SK-N-SH treated with all-trans-retinoic acid at 6 μM for 48 hours (cell line): ENCODE measurements around the gene KCTD3.

Source experiments
- ATAC-seq: fragments of 200-7000 bp; cut with Tn5 transposase; 3 replicates; pipeline ENCODE4 v1.9.1; 2020; ENCODE audit warnings: mild to moderate bottlenecking, moderate library complexity
- ARNTL ChIP-seq: fragments of 450-650 bp; formaldehyde crosslinking; IDR thresholded peaks from 2 replicates; pipeline ENCODE4 v1.5.0; 2020; ENCODE audit warnings: low read depth, mild to moderate bottlenecking, moderate library complexity, borderline replicate concordance
- BACH2 ChIP-seq: fragments of 250-450 bp; sonication (Bioruptor Pico); IDR thresholded peaks from 2 replicates; pipeline ENCODE4 v1.9.0; 2021; ENCODE audit warnings: mild to moderate bottlenecking, borderline replicate concordance
- CSDC2 ChIP-seq: fragments of 250-450 bp; sonication (Bioruptor Pico); IDR thresholded peaks from 2 replicates; pipeline ENCODE4 v1.5.0; 2020; ENCODE audit warnings: mild to moderate bottlenecking, moderate library complexity
- GLIS3 ChIP-seq: fragments of 250-450 bp; sonication (Bioruptor Pico); IDR thresholded peaks from 2 replicates; pipeline ENCODE4 v1.5.0; 2020; ENCODE audit warnings: mild to moderate bottlenecking, moderate library complexity
- ISL1 ChIP-seq: fragments of 250-450 bp; sonication (Bioruptor Pico); IDR thresholded peaks from 2 replicates; pipeline ENCODE4 v2.1.2; 2022; ENCODE audit warnings: mild to moderate bottlenecking, moderate library complexity
- OSR1 ChIP-seq: fragments of 250-450 bp; sonication (Bioruptor Pico); IDR thresholded peaks from 2 replicates; pipeline ENCODE4 v1.8.0; 2022; ENCODE audit warnings: moderate library complexity, mild to moderate bottlenecking, inconsistent platforms
- RARB ChIP-seq: fragments of 250-450 bp; sonication (Bioruptor Pico); IDR thresholded peaks from 2 replicates; pipeline ENCODE4 v1.8.0; 2021; ENCODE audit warnings: mild to moderate bottlenecking, moderate library complexity
- SNAI2 ChIP-seq: fragments of 250-450 bp; sonication (Bioruptor Pico); IDR thresholded peaks from 2 replicates; pipeline ENCODE4 v1.5.0; 2020; ENCODE audit warnings: mild to moderate bottlenecking, moderate library complexity
- TCF4 ChIP-seq: fragments of 250-450 bp; sonication (Bioruptor Pico); IDR thresholded peaks from 2 replicates; pipeline ENCODE4 v1.8.0; 2021; ENCODE audit warnings: mild to moderate bottlenecking, moderate library complexity, borderline replicate concordance
- TOX ChIP-seq: fragments of 250-450 bp; sonication (Bioruptor Pico); IDR thresholded peaks from 2 replicates; pipeline ENCODE4 v1.8.0; 2021; ENCODE audit warnings: mild to moderate bottlenecking, moderate library complexity, borderline replicate concordance
- ZFP3 ChIP-seq: fragments of 250-450 bp; sonication (Bioruptor Pico); IDR thresholded peaks from 2 replicates; pipeline ENCODE4 v1.5.0; 2020; ENCODE audit warnings: mild to moderate bottlenecking, moderate library complexity
- ZFP30 ChIP-seq: fragments of 450-650 bp; formaldehyde crosslinking; IDR thresholded peaks from 2 replicates; pipeline ENCODE4 v1.5.0; 2022; ENCODE audit warnings: mild to moderate bottlenecking, moderate library complexity
- ZNF565 ChIP-seq: fragments of 450-650 bp; formaldehyde crosslinking; conservative IDR thresholded peaks from 2 replicates; pipeline ENCODE4 v1.5.0; 2020; ENCODE audit warnings: low read depth, mild to moderate bottlenecking, moderate library complexity
- ZNF8 ChIP-seq: fragments of 450-650 bp; formaldehyde crosslinking; IDR thresholded peaks from 2 replicates; pipeline ENCODE4 v1.5.0; 2020; ENCODE audit warnings: mild to moderate bottlenecking, moderate library complexity
- TF ChIP-seq, protein P1 (sequence below): fragments of 250-450 bp; sonication (Bioruptor Pico); IDR thresholded peaks from 2 replicates; pipeline ENCODE4 v1.5.1; 2020; ENCODE audit warnings: low read depth, mild to moderate bottlenecking, moderate library complexity
- TF ChIP-seq, protein P2 (sequence below): fragments of 250-450 bp; sonication (Bioruptor Pico); IDR thresholded peaks from 2 replicates; pipeline ENCODE4 v1.5.0; 2020; ENCODE audit warnings: mild to moderate bottlenecking, moderate library complexity
- TF ChIP-seq, protein P3 (sequence below): fragments of 250-450 bp; sonication (Bioruptor Pico); IDR thresholded peaks from 2 replicates; pipeline ENCODE4 v1.8.0; 2021; ENCODE audit warnings: low read depth, mild to moderate bottlenecking, moderate library complexity, borderline replicate concordance
- TF ChIP-seq, protein P4 (sequence below): fragments of 250-450 bp; sonication (Bioruptor Pico); IDR thresholded peaks from 2 replicates; pipeline ENCODE4 v1.5.1; 2021; ENCODE audit warnings: mild to moderate bottlenecking, moderate library complexity

The KCTD3 gene

DNA sequence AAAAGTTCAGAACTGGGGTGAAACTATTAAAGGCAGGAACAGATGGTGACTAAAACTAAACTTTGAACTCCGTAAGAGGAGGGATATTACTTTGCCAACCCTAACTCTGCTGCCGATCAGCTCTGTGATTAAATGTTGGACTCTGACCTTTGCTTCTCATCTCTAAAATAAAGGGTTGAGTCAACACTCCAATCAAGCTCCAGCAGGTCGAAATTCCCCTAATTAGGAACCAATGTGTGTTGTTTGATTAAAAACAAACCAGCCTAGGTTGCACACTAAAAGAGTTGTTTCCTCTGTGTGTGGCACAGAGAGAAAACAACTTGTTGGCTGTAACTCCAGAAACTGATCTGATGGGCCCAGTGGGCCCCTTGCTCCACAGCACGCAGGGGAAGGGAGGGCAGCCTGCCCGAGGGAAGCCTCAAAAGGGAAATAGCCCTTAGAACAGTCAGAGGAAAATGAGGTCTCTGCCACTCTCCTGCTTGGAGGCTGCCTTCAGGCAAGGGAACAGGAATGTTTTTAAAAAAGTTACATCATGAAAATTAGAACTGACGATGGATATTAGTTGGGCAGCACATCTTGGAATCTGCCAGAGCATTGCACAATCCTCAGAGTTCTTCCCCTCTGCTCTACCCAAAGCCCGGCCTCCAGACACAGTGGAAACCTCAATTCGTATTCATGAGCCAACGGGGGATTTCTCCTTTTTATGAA, 69.3 kb downstream of the KCTD3 start:
- peak; percentile 21 for ATAC-seq
- TF ChIP-seq, protein P1, sequence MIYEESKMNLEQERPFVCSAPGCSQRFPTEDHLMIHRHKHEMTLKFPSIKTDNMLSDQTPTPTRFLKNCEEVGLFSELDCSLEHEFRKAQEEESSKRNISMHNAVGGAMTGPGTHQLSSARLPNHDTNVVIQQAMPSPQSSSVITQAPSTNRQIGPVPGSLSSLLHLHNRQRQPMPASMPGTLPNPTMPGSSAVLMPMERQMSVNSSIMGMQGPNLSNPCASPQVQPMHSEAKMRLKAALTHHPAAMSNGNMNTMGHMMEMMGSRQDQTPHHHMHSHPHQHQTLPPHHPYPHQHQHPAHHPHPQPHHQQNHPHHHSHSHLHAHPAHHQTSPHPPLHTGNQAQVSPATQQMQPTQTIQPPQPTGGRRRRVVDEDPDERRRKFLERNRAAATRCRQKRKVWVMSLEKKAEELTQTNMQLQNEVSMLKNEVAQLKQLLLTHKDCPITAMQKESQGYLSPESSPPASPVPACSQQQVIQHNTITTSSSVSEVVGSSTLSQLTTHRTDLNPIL = no peak
- no peak for TF ChIP-seq ISL1 (CRISPR knock-in tag)
- TF ChIP-seq GLIS3 (CRISPR knock-in tag) = no peak
- TF ChIP-seq OSR1 (CRISPR knock-in tag) = no peak
- no peak for TF ChIP-seq CSDC2 (CRISPR knock-in tag)
- TF ChIP-seq ZNF8 (CRISPR knock-in tag) = no peak
- no peak for TF ChIP-seq SNAI2 (CRISPR knock-in tag)
- no peak for TF ChIP-seq ARNTL (CRISPR knock-in tag)
- TF ChIP-seq, protein P2, sequence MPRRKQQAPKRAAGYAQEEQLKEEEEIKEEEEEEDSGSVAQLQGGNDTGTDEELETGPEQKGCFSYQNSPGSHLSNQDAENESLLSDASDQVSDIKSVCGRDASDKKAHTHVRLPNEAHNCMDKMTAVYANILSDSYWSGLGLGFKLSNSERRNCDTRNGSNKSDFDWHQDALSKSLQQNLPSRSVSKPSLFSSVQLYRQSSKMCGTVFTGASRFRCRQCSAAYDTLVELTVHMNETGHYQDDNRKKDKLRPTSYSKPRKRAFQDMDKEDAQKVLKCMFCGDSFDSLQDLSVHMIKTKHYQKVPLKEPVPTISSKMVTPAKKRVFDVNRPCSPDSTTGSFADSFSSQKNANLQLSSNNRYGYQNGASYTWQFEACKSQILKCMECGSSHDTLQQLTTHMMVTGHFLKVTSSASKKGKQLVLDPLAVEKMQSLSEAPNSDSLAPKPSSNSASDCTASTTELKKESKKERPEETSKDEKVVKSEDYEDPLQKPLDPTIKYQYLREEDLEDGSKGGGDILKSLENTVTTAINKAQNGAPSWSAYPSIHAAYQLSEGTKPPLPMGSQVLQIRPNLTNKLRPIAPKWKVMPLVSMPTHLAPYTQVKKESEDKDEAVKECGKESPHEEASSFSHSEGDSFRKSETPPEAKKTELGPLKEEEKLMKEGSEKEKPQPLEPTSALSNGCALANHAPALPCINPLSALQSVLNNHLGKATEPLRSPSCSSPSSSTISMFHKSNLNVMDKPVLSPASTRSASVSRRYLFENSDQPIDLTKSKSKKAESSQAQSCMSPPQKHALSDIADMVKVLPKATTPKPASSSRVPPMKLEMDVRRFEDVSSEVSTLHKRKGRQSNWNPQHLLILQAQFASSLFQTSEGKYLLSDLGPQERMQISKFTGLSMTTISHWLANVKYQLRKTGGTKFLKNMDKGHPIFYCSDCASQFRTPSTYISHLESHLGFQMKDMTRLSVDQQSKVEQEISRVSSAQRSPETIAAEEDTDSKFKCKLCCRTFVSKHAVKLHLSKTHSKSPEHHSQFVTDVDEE = no peak
- TF ChIP-seq, protein P3, sequence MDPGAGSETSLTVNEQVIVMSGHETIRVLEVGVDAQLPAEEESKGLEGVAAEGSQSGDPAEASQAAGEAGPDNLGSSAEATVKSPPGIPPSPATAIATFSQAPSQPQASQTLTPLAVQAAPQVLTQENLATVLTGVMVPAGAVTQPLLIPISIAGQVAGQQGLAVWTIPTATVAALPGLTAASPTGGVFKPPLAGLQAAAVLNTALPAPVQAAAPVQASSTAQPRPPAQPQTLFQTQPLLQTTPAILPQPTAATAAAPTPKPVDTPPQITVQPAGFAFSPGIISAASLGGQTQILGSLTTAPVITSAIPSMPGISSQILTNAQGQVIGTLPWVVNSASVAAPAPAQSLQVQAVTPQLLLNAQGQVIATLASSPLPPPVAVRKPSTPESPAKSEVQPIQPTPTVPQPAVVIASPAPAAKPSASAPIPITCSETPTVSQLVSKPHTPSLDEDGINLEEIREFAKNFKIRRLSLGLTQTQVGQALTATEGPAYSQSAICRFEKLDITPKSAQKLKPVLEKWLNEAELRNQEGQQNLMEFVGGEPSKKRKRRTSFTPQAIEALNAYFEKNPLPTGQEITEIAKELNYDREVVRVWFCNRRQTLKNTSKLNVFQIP = no peak
- no peak for TF ChIP-seq RARB (CRISPR knock-in tag)
- TF ChIP-seq, protein P4, sequence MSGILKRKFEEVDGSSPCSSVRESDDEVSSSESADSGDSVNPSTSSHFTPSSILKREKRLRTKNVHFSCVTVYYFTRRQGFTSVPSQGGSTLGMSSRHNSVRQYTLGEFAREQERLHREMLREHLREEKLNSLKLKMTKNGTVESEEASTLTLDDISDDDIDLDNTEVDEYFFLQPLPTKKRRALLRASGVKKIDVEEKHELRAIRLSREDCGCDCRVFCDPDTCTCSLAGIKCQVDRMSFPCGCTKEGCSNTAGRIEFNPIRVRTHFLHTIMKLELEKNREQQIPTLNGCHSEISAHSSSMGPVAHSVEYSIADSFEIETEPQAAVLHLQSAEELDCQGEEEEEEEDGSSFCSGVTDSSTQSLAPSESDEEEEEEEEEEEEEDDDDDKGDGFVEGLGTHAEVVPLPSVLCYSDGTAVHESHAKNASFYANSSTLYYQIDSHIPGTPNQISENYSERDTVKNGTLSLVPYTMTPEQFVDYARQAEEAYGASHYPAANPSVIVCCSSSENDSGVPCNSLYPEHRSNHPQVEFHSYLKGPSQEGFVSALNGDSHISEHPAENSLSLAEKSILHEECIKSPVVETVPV (CRISPR knock-in tag) = no peak
- no peak for TF ChIP-seq BACH2
- TF ChIP-seq ZFP3 = no peak
- TF ChIP-seq TCF4 (CRISPR knock-in tag) = no peak
- no peak for TF ChIP-seq ZNF565 (CRISPR knock-in tag)
- no peak for TF ChIP-seq ZFP30

DNA sequence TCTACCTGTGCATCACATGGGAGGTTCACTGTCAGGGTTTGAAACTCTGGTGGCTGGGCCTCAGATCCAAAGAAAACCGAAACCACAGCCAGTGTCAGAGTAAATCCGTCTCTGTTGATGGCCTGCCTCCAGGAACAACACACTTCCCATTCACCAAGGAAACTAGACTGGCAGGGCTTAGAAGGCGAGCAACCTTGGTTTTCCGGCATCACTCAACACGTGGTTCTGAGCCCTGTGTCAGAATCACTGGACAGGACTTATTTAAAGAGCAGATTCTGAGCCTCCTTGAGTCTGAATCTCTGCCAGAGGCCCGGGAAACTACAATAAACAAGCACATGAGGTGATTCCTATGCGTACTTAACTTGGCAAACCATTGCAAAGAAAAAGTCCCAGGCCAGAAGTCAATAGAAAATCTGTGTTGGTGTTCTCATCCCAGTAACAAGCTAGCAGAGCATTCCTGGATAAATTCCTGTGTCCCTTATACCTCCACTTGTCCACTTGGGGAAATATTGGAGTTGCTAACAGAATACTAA, 70.0 kb downstream of the KCTD3 start:
- TF ChIP-seq ZFP3 = no peak
- TF ChIP-seq, protein P1 = no peak
- TF ChIP-seq, all 23 proteins: peak for 0
- ATAC-seq = peak; percentile 60

DNA sequence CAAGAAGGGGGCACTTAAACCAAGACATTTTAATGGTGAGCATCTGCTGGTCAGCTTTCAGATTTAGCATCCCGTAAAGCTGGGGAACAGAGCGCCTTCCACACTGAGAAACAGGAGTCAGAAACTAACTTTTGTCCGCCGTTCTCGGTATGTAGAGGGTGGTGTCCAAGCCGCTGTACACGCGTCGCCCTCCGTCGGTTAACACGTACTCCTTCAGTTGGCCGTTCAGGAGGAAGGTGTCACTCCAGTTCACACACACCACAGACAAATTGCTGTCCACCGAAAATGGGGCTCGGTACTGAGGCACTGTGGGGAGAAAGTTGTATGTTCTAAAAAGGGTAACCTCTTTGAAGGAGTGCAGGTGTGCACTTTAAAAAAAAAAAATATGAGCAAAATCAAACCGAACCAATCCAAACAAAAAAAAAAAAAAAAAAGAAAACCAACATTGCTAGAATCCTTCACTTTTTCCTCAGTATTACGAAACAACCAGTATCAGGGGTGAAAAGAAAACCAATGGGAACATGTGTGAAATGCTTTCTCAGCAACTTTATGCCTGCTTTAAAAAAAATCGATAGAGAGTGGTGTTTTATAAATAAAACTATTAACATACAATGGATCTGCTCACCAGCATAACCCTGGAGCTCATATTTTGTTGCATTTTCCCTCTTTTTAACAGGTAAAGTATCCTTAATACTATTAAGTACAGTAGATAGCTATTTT, 73.5 kb downstream of the KCTD3 start:
- TF ChIP-seq TOX (CRISPR knock-in tag) = no peak
- no peak for TF ChIP-seq ZFP3
- no peak for ATAC-seq
